Mesenchymal stem cell (in vitro differentiated cells and primary cell): ENCODE measurements around the gene PDGFA.

Experiments used
- DNase-seq: peaks from one replicate; pipeline ENCODE4 v3.0.0-alpha.2; 2013
- H2AFZ ChIP-seq: one replicate; pipeline ENCODE4 v1.6.1; 2013; ENCODE audit warnings: low read depth, mild to moderate bottlenecking, control low read depth, inconsistent platforms, low read length, moderate library complexity
- H2AK5ac ChIP-seq: 2 replicates; pipeline ENCODE4 v1.6.1; 2013; ENCODE audit warnings: low read length, moderate library complexity, mild to moderate bottlenecking, inconsistent platforms; ENCODE audit not compliant: severe bottlenecking
- H2BK120ac ChIP-seq: one replicate; pipeline ENCODE4 v1.6.1; 2013; ENCODE audit warnings: low read depth, mild to moderate bottlenecking, inconsistent platforms, low read length, moderate library complexity
- H2BK12ac ChIP-seq, 2 experiments: one replicate each; pipeline ENCODE4 v1.6.1; 2013; ENCODE audit warnings: inconsistent platforms in 2 of 2, low read length in 2 of 2, mild to moderate bottlenecking in 2 of 2, moderate library complexity in 2 of 2, control low read depth in 1 of 2
- H2BK15ac ChIP-seq: one replicate; pipeline ENCODE4 v1.6.1; 2013; ENCODE audit warnings: mild to moderate bottlenecking, low read depth, inconsistent platforms; ENCODE audit not compliant: poor library complexity, severe bottlenecking
- H2BK5ac ChIP-seq: 2 replicates; pipeline ENCODE4 v1.6.1; 2013; ENCODE audit warnings: low read depth, mild to moderate bottlenecking, low read length, control low read depth, inconsistent platforms; ENCODE audit not compliant: poor library complexity, severe bottlenecking
- H3K14ac ChIP-seq, 2 experiments: one replicate each; pipeline ENCODE4 v1.6.1; 2013; ENCODE audit warnings: inconsistent platforms in 2 of 2, low read length in 2 of 2, control low read depth in 1 of 2, mild to moderate bottlenecking in 1 of 2, moderate library complexity in 1 of 2
- H3K18ac ChIP-seq, 2 experiments: one replicate each; pipeline ENCODE4 v1.6.1; 2013; ENCODE audit warnings: inconsistent platforms in 2 of 2, low read length in 2 of 2, control low read depth in 1 of 2, low read depth in 1 of 2, mild to moderate bottlenecking in 1 of 2
- H3K23ac ChIP-seq, 2 experiments: one replicate each; pipeline ENCODE4 v1.6.1; 2013; ENCODE audit warnings: inconsistent platforms in 2 of 2, low read length in 2 of 2, mild to moderate bottlenecking in 2 of 2, moderate library complexity in 2 of 2, control low read depth in 1 of 2
- H3K27ac ChIP-seq: 2 replicates; pipeline ENCODE4 v1.5.1; 2013; ENCODE audit warnings: mild to moderate bottlenecking, moderate library complexity, low read length, control low read depth, inconsistent platforms; ENCODE audit not compliant: poor library complexity, severe bottlenecking
- H3K27me3 ChIP-seq, 2 experiments: 2 replicates each; pipeline versions ENCODE4 v1.6.1 to v1.7.0; 2013; ENCODE audit warnings: low read length in 2 of 2, mild to moderate bottlenecking in 2 of 2, moderate library complexity in 2 of 2, control low read depth in 1 of 2, inconsistent platforms in 1 of 2; ENCODE audit not compliant: control insufficient read depth in 1 of 2, insufficient read depth in 1 of 2
- H3K36me3 ChIP-seq, 2 experiments: 2 replicates each; pipeline versions ENCODE4 v1.6.1 to v1.7.0; 2013; ENCODE audit warnings: low read length in 2 of 2, control low read depth in 1 of 2, inconsistent platforms in 1 of 2, low read depth in 1 of 2, mild to moderate bottlenecking in 1 of 2; ENCODE audit not compliant: insufficient read depth in 2 of 2, control insufficient read depth in 1 of 2
- H3K4ac ChIP-seq, 2 experiments: one replicate each; pipeline ENCODE4 v1.6.1; 2013; ENCODE audit warnings: inconsistent platforms in 2 of 2, low read length in 2 of 2, mild to moderate bottlenecking in 2 of 2, moderate library complexity in 2 of 2, control low read depth in 1 of 2, low read depth in 1 of 2
- H3K4me1 ChIP-seq: 2 replicates; pipeline ENCODE4 v1.6.1; 2013; ENCODE audit warnings: low read depth, low read length, control low read depth; ENCODE audit not compliant: control insufficient read depth, insufficient read depth
- H3K4me2 ChIP-seq: 2 replicates; pipeline ENCODE4 v1.6.1; 2013; ENCODE audit warnings: low read length, mild to moderate bottlenecking, inconsistent platforms; ENCODE audit not compliant: poor library complexity, severe bottlenecking
- H3K4me3 ChIP-seq, 2 experiments: 2 replicates each; pipeline versions ENCODE4 v1.5.1 to v1.7.0; 2013; ENCODE audit warnings: low read length in 2 of 2, mild to moderate bottlenecking in 2 of 2, control low read depth in 1 of 2, low read depth in 1 of 2; ENCODE audit not compliant: insufficient read depth in 1 of 2
- H3K79me1 ChIP-seq: replicated peaks from 2 replicates; pipeline ENCODE4 v1.6.1; 2013; ENCODE audit warnings: mild to moderate bottlenecking, control low read depth, low read length, inconsistent platforms; ENCODE audit not compliant: poor library complexity, severe bottlenecking
- H3K9ac ChIP-seq: 2 replicates; pipeline ENCODE4 v1.7.0; 2013; ENCODE audit warnings: mild to moderate bottlenecking, low read length, moderate library complexity
- H3K9me3 ChIP-seq: 2 replicates; pipeline ENCODE4 v1.7.0; 2013; ENCODE audit warnings: mild to moderate bottlenecking, low read length; ENCODE audit not compliant: control insufficient read depth
- H4K8ac ChIP-seq: one replicate; pipeline ENCODE4 v1.6.1; 2013; ENCODE audit warnings: inconsistent platforms, mild to moderate bottlenecking, low read length, moderate library complexity
- H4K91ac ChIP-seq: one replicate; pipeline ENCODE4 v1.6.1; 2013; ENCODE audit warnings: mild to moderate bottlenecking, low read length, inconsistent platforms
- WGBS: methylation state at CpG from one replicate; pipeline ENCODE4 v1.1.7; 2013; ENCODE audit warnings: mixed read lengths; 5-methylcytosine and 5-hydroxymethylcytosine counted together

The PDGFA gene

GRCh38 chr7:482521-483083 lies 37.0 kb downstream of the PDGFA start:
- H2BK5ac ChIP-seq = no peak overlapping the region
- H3K18ac ChIP-seq = no peak overlapping the region
- H3K4me1 ChIP-seq = peaks cover 29% of the 10 kb centered on the region
- no peak overlapping the region for H2AK5ac ChIP-seq
- no peak overlapping the region for H4K91ac ChIP-seq
- H3K4ac ChIP-seq = no peak overlapping the region
- no peak for DNase-seq
- 100% methylated on average over 1 of the region's 1 CpG for WGBS
- no peak overlapping the region for H3K9ac ChIP-seq
- peaks cover 72 to 87% of the 10 kb centered on the region in 2 experiments for H3K27me3 ChIP-seq
- no peak overlapping the region for H3K4me2 ChIP-seq
- no peak overlapping the region for H3K4me3 ChIP-seq
- H3K79me1 ChIP-seq = no peaks in the 10 kb centered on the region
- no peak overlapping the region for H2BK120ac ChIP-seq
- no peak overlapping the region for H2AFZ ChIP-seq
- H3K23ac ChIP-seq = no peak overlapping the region
- H4K8ac ChIP-seq = no peak overlapping the region
- H3K14ac ChIP-seq = no peak overlapping the region
- H2BK15ac ChIP-seq = no peak overlapping the region
- H3K36me3 ChIP-seq = no peaks in the 10 kb centered on the region
- H2BK12ac ChIP-seq = no peak overlapping the region
- H3K27ac ChIP-seq = no peak overlapping the region
- H3K9me3 ChIP-seq = peaks cover 7% of the 10 kb centered on the region

GRCh38 chr7:481219-481930 lies 38.3 kb downstream of the PDGFA start:
- 63% methylated on average over 14 of the region's 15 CpGs for WGBS
- Histone ChIP-seq H3K4me1 (peaks cover 30% of the 10 kb centered on the region), H3K4ac (no peak overlapping the region)

GRCh38 chr7:480531-481218 lies 39.0 kb downstream of the PDGFA start:
- Histone ChIP-seq H3K36me3 (no peaks in the 10 kb centered on the region), H3K4me2 (no peak overlapping the region)

More at GRCh38 chr7:481219-481930, 38.3 kb downstream of the PDGFA start:
- no peak overlapping the region for H3K4me3 ChIP-seq
- no peak for DNase-seq
- H3K36me3 ChIP-seq = no peaks in the 10 kb centered on the region
- peaks cover 7% of the 10 kb centered on the region for H3K9me3 ChIP-seq
- no peak overlapping the region for H2BK120ac ChIP-seq
- no peak overlapping the region for H2BK15ac ChIP-seq
- H3K79me1 ChIP-seq = no peaks in the 10 kb centered on the region
- no peak overlapping the region for H2AK5ac ChIP-seq
- H3K27ac ChIP-seq = no peak overlapping the region
- H3K23ac ChIP-seq = no peak overlapping the region
- no peak overlapping the region for H3K4me2 ChIP-seq
- H3K14ac ChIP-seq = no peak overlapping the region
- H2BK12ac ChIP-seq = no peak overlapping the region
- no peak overlapping the region for H3K9ac ChIP-seq
- H3K18ac ChIP-seq = no peak overlapping the region
- no peak overlapping the region for H2BK5ac ChIP-seq
- peaks cover 70 to 84% of the 10 kb centered on the region in 2 experiments for H3K27me3 ChIP-seq
- H2AFZ ChIP-seq = no peak overlapping the region
- no peak overlapping the region for H4K91ac ChIP-seq
- H4K8ac ChIP-seq = no peak overlapping the region

GRCh38 chr7:479948-480499 lies 39.6 kb downstream of the PDGFA start:
- no peak overlapping the region for H2AFZ ChIP-seq
- no peak overlapping the region for H2BK120ac ChIP-seq
- H3K4ac ChIP-seq = no peak overlapping the region
- H2AK5ac ChIP-seq = no peak overlapping the region
- H3K36me3 ChIP-seq = no peaks in the 10 kb centered on the region
- H3K4me2 ChIP-seq = no peak overlapping the region
- H2BK12ac ChIP-seq = no peak overlapping the region
- no peak overlapping the region for H2BK15ac ChIP-seq
- no peaks in the 10 kb centered on the region for H3K79me1 ChIP-seq
- no peak for DNase-seq
- no peak overlapping the region for H3K9ac ChIP-seq
- peaks cover 25% of the 10 kb centered on the region for H3K4me1 ChIP-seq
- no peak overlapping the region for H4K91ac ChIP-seq
- H3K9me3 ChIP-seq = peaks cover 7% of the 10 kb centered on the region
- WGBS = 52% methylated on average over 14 of the region's 15 CpGs
- no peak overlapping the region for H2BK5ac ChIP-seq
- no peak overlapping the region for H3K14ac ChIP-seq
- no peak overlapping the region for H3K27ac ChIP-seq
- H3K18ac ChIP-seq = no peak overlapping the region
- no peak overlapping the region for H4K8ac ChIP-seq
- H3K27me3 ChIP-seq = peaks cover 56 to 74% of the 10 kb centered on the region in 2 experiments
- H3K23ac ChIP-seq = no peak overlapping the region
- no peak overlapping the region for H3K4me3 ChIP-seq

More at GRCh38 chr7:480531-481218, 39.0 kb downstream of the PDGFA start:
- Histone ChIP-seq H2BK5ac (no peak overlapping the region), H3K23ac (no peak overlapping the region), H3K4me1 (peaks cover 29% of the 10 kb centered on the region), H3K9me3 (peaks cover 7% of the 10 kb centered on the region), H3K79me1 (no peaks in the 10 kb centered on the region), H3K27ac (no peak overlapping the region), H3K4me3 (no peak overlapping the region), H3K4ac (no peak overlapping the region), H3K14ac (peak overlapping the region in 1 of 2 experiments; percentile 21), H4K91ac (no peak overlapping the region), H2BK15ac (no peak overlapping the region), H2BK12ac (peak overlapping the region in 1 of 2 experiments; percentile 69), H4K8ac (no peak overlapping the region), H3K18ac (no peak overlapping the region), H3K27me3 (peaks cover 63 to 81% of the 10 kb centered on the region in 2 experiments), H2AK5ac (peak overlapping the region; percentile 15), H2BK120ac (no peak overlapping the region), H3K9ac (no peak overlapping the region), H2AFZ (no peak overlapping the region)
- WGBS = 61% methylated on average over 13 of the region's 14 CpGs
- no peak for DNase-seq
